ENCODE measurements around the gene PACSIN1.

Gene PACSIN1

DNA sequence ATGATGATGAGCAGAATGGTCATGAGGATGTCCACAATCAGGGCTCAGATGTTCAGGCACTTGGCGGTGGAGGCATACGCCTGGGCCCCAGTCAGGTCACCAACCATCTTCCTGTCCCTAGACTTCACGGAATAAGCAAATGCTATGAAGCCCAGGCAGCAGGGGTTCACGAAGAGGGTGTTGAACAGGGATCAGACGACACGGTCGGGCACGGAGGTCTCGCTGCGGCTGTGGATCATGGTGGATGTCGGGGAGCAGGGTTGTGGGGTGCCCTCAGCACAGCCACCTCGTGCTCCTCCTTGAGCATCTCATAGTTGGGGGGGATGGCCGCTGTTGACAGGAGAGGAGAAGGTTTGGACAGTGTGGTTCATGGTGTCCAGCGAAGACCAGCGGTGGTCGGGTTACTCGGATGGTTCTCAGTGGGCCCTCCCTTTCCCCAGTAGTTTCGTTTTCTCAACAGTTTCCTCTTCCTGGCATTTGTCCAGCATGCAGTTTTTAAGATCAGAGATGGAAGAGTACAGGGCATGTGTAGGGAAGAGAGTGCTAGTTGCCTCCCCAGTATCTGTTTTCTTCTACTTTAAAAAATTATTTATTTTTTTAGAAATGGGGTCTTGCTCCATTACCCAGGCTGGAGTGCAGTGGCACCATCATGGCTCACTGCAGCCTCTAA, 110.5 kb downstream of the PACSIN1 start:
- no peak for DNase-seq (ENCODE audit: low read depth)
- no peak overlapping the region for H3K4me3 ChIP-seq (ENCODE audit: low read depth, low read length)
- TF ChIP-seq, protein P1, sequence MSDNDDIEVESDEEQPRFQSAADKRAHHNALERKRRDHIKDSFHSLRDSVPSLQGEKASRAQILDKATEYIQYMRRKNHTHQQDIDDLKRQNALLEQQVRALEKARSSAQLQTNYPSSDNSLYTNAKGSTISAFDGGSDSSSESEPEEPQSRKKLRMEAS (IDR thresholded peaks at IDR 0.05; ENCODE audit: low read depth, low read length) = no peak
- TF ChIP-seq, protein P2, sequence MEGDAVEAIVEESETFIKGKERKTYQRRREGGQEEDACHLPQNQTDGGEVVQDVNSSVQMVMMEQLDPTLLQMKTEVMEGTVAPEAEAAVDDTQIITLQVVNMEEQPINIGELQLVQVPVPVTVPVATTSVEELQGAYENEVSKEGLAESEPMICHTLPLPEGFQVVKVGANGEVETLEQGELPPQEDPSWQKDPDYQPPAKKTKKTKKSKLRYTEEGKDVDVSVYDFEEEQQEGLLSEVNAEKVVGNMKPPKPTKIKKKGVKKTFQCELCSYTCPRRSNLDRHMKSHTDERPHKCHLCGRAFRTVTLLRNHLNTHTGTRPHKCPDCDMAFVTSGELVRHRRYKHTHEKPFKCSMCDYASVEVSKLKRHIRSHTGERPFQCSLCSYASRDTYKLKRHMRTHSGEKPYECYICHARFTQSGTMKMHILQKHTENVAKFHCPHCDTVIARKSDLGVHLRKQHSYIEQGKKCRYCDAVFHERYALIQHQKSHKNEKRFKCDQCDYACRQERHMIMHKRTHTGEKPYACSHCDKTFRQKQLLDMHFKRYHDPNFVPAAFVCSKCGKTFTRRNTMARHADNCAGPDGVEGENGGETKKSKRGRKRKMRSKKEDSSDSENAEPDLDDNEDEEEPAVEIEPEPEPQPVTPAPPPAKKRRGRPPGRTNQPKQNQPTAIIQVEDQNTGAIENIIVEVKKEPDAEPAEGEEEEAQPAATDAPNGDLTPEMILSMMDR (IDR thresholded peaks at IDR 0.05; ENCODE audit: low read depth, low read length) = no peak
- TF ChIP-seq POLR2A (IDR thresholded peaks at IDR 0.05; ENCODE audit: extremely low read depth, insufficient read length) = no peak

DNA sequence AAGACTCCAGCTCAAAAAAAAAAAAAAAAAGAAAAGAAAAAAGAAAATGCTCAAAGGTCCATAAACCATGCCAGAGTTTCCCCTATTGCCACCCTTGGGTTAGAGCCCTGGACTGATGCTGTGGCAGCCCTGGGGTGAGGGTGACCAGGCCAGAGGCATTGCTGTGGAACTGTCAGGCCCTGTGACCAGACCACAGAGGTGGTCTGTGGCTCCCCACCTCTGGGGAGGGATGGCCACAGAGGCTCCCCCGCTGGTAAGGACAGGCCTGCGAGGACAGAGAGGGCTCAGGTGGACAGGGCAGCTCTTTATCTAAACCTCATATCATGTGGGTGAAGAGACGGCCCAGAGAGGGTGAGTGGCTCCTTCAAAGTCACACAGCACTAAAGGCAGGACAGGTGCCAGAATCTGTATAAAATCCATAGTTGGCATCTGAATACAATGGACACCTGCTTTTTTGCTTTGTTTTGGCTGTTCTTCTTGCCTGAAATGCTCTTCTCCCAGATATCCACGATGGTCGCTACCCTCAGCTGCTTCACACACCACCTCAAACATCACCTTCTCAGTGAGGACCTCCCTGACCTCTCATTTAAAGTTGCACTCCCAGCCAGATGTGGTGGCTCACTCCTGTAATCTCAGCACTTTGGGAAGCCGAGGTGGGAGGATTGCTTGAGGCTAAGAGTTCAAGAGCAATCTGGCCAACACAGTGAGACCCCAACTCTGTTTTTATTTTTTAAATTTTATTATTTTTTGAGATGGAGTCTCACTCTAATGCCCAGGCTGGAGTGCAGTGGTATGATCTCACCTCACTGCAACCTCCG, 112.8 kb downstream of the PACSIN1 start:
- no peak overlapping the region for H3K4me3 ChIP-seq (ENCODE audit: low read depth, low read length)
- no peak for DNase-seq (ENCODE audit: low read depth)
- no peak for TF ChIP-seq POLR2A (IDR thresholded peaks at IDR 0.05; ENCODE audit: extremely low read depth, insufficient read length)
- TF ChIP-seq, protein P1 (IDR thresholded peaks at IDR 0.05; ENCODE audit: low read depth, low read length) = no peak

DNA sequence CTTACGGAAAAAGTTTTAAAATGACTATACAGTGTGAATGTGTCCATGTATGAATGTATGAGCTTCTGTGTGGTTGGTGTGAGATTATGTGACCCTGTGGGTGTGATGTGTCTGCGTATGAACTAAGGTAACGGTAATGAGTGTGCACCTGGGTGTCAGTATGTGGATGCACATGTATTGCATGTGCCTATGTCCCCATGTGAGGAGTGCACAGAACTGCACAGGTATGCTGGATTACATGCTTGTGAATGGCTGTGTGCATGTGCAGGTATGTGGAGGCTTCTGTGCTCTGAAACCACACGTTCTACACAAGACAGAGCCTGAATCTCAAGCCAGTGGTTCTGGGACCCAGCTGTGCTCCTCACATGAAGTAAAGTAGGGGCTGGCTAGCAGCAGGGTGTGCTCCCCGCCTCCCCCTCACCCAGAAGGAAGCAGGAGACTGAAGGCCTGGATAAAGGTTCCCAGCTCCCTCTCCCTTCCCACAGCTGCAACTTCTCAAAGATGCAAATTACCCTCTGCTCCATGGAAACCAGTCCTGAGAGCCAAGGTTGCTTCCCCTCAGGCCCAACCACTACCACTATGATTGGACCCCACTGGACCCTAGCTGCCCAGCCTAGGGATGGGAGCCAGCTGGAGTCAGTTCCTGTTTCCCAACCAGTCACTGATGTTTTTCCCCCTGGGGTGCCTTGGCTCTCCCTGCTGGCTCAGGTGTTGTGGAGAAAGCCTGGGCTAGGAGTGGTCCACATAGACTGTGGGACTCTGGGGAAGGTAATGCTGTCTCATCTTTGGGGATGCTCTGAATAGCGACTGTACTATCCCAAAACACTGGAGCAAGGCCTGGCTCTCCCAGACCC, 115.1 kb downstream of the PACSIN1 start:
- no peak for DNase-seq (ENCODE audit: low read depth)
- H3K4me3 ChIP-seq (ENCODE audit: low read depth, low read length) = no peak overlapping the region
- TF ChIP-seq, protein P2 (IDR thresholded peaks at IDR 0.05; ENCODE audit: low read depth, low read length) = no peak
- no peak for TF ChIP-seq MYC (IDR thresholded peaks at IDR 0.05; ENCODE audit: low read depth, low read length)
- no peak for TF ChIP-seq POLR2A (IDR thresholded peaks at IDR 0.05; ENCODE audit: extremely low read depth, insufficient read length)
- TF ChIP-seq, protein P1 (IDR thresholded peaks at IDR 0.05; ENCODE audit: low read depth, low read length) = no peak

DNA sequence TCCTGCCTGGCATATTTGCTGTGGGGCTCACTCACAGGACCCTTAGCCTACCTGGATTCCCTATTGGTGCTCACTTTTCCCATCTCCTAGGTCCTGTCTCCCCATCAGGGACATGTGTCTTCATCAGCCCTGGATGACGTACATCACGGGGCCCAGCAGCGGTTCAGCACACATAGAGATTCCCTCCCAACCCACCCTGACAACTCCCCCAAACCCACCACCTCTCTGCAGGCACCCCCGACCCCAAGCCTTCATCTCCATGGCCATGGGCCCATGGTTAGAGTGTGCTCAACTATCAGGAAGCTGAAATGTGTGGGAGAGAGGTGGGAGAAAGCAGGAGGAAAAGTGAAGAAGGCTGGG, 115.7 kb downstream of the PACSIN1 start:
- no peak for DNase-seq (ENCODE audit: low read depth)
- TF ChIP-seq, protein P1 (IDR thresholded peaks at IDR 0.05; ENCODE audit: low read depth, low read length) = no peak
- TF ChIP-seq, protein P2 (IDR thresholded peaks at IDR 0.05; ENCODE audit: low read depth, low read length) = no peak
- TF ChIP-seq POLR2A (IDR thresholded peaks at IDR 0.05; ENCODE audit: extremely low read depth, insufficient read length) = no peak
- TF ChIP-seq MYC (IDR thresholded peaks at IDR 0.05; ENCODE audit: low read depth, low read length) = no peak
- no peak overlapping the region for H3K4me3 ChIP-seq (ENCODE audit: low read depth, low read length)

DNA sequence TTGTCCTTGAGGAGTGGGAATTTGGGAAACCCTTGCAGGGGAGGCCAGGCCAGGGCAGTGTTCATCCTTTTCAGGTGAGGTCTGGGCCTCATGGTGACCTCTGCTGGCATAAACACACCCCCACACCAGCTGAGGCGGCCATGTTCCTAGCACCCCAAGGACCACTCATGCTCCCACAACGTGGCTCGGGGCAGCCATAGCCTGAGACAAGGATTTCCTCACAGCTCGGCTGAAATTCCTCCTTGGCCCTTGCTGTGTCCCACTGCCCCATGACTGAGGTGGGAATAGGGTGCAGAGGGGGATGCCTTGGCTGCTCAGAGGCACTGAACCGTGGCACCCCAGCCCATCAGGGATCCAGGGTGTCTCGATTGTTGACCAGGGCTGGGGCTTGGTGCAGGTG, 117.6 kb downstream of the PACSIN1 start:
- TF ChIP-seq POLR2A (IDR thresholded peaks at IDR 0.05; ENCODE audit: extremely low read depth, insufficient read length) = no peak
- no peak for TF ChIP-seq MYC (IDR thresholded peaks at IDR 0.05; ENCODE audit: low read depth, low read length)
- no peak for DNase-seq (ENCODE audit: low read depth)
- H3K4me3 ChIP-seq (ENCODE audit: low read depth, low read length) = no peak overlapping the region

DNA sequence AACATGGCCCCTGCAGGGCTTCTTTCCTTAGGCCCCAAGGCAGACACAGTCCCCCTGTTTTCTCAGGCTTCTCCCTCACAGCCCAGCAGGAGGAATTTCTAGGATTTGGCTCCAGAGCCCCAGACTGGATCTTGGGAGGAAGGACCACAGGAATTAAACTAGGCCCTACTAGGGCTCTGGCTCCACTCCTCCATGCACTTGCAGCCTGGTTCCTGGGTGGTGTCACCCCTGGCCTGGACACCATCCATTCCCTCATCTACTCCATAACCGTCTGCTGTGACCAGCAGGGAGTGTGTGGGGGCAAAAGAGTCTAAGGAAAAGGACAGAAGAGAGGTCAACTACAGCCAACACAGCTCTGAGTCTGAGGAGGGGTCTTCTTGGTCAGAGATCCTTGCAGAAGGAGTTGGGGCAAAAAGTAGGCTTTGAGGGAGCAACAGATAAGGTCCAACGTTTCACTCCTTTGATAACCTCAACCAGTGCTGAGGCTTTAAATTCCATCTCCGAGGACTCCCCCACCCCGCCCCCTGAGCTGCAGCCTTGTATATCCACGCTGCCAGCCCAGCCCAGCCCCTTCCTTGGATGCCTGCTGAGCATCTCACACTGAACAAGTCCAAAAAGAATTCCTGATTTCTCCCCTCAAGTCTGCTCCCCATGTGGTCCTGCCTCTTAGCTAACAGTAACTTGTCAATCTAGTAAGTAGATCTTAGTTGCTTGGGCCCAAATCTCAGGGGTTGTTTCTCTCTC, 118.2 kb downstream of the PACSIN1 start:
- H3K4me3 ChIP-seq (ENCODE audit: low read depth, low read length) = no peak overlapping the region
- no peak for DNase-seq (ENCODE audit: low read depth)
- TF ChIP-seq MYC (IDR thresholded peaks at IDR 0.05; ENCODE audit: low read depth, low read length) = no peak
- TF ChIP-seq, protein P1 (IDR thresholded peaks at IDR 0.05; ENCODE audit: low read depth, low read length) = no peak
- TF ChIP-seq, protein P2 (IDR thresholded peaks at IDR 0.05; ENCODE audit: low read depth, low read length) = no peak
- TF ChIP-seq POLR2A (IDR thresholded peaks at IDR 0.05; ENCODE audit: extremely low read depth, insufficient read length) = no peak

Measured in NB4 (cell line).